Islet precursor cell (in vitro differentiated cells): ENCODE measurements around the gene DNAJC27.
A peak's percentile ranks its signal among the peaks of the same experiment; 100 is the strongest.

Experiments
- DNase-seq: peaks from one replicate; pipeline ENCODE4 v3.0.0-alpha.2; 2018

DNAJC27 gene

DNA sequence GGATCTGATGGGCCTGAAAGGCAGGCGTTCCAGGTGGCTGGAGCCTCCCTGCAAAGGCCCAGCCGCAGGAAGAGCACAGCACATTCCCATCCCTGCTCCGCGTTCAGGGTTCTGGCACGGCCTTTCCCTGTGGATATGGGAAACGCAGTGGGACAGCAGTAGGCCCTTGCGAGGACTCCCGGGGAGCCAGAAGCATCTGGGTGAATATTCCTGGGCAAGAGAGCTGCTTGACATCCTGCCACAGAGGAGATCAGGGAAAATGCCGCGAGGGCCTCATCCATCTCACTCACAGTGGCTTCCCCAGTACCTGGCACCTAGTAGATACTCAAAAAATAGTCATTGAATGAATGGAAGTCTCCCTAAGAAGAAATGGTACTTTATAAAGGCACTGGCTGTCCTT, 48.6 kb downstream of the DNAJC27 start:
- no peak for DNase-seq

DNA sequence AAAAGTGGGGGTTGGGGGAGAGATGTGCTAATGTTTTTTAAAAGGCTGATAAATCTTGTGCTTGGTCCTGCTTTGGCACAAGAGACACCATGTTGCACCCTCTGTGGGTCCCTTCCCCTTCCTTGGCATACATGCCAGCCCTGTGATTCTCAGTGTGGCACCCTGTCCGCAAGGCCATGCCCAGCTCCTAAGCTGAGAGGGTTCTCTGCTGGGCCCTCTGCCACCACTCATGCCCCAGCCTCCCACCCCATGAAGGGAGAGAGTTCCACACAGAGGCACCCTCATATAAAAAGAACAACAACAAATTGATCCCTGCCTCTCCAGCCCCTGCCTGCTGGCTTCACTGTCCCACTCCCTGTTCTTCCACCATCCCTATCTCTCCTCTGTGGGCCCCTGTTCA, 49.2 kb downstream of the DNAJC27 start:
- no peak for DNase-seq

DNA sequence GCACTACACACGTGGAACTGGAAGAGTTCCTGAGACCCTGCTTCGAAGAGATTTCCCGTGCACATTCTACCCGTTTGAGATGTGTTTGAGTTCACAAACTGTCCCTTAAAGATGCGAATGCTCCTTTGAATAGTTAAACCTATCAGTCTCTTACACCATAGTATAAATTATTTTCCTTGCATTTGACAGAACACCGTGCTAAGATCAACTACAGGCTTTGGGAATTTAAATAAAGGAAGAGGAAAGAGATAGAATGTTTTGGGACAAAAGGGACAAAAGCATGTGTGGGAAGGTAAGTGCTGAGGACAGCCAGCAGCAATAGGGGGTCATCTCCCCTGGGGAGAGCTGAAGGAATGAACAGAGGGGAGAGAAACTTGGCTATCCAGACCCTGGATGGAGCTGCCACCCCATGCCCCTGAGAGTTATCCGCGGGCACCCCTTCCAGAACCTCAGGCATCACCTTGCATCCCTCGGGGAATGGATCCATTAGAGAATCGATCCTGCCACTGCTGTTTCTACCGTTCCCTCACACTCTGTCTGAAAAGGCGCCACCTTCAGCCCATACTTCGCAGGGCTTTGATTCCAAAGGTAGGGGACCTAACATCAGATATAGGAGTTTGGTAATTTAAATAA, 50.8 kb downstream of the DNAJC27 start:
- DNase-seq, result no peak

DNA sequence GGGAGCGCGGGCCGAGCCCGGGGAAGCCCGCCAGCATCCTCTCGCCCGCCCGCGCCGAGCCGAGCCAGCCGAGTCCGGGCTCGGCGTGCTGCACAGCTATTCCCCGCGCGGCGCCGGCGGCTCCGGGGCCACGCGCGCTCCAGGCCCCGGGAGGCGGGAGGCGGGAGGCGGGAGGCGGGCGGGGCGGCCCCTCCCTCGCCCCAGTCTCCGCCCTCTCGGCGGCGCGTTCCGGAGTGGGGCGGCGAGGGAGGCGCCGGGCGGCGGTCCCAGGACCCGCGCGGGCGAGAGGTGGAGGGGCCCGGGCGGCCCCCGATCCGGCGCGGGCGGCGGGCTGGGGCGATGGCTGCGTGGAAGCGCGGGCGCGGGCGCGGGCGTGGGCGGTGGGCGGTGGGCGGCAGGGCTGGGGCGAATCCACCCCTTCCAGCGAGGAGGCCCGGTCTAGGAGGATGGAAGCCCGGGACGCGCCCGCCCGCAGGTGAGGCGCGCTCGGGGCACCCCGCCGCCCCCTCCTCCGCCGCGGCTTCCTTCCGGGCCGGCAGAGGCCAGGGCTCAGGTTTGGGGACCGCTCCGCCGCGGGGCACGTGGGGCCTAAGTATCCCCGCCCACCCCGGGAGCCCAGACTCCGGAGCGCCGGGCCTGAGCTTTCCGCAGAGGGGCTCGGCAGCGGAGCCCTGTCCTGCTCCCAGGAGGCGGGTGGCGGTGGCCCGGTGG, 51.5 kb downstream of the DNAJC27 start, which contains the start of gene ADCY3:
TSS of gene ADCY3 (minus strand) at position 140 of the 711 bp plus-strand sequence. CDS start 1,250 bp downstream, outside the sequence.
- DNase-seq, result no peak

DNA sequence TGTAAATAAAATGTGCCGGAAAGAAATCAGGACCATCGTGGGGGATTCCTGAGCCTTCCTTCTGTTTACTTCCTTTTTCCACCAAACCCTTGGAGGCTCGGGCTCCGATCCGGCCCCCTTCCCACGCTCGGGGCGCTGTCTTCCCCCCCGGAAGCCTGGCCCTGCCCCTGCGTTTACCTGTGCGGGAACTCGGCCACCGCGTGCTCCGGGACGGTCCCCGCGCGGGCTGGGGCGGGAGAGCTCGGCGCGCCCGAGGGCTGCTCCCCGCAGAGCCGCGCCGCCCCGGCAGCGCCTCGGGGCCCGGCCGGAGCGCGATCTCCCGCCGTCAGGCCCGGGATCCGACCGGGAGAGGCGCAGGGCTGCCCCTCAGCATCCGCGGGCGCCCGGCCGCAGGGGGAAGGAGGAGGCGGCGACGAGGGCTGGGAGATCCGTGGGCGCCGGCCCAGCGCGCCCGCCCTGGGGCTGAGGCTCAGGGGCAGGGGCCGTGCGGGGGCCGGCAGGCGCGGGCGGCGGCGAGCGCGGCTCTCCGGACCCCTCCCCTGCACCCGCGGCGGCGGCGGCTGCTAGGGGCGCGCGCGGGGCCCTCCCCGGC, 52.2 kb downstream of the DNAJC27 start:
- DNase-seq, result no peak

DNA sequence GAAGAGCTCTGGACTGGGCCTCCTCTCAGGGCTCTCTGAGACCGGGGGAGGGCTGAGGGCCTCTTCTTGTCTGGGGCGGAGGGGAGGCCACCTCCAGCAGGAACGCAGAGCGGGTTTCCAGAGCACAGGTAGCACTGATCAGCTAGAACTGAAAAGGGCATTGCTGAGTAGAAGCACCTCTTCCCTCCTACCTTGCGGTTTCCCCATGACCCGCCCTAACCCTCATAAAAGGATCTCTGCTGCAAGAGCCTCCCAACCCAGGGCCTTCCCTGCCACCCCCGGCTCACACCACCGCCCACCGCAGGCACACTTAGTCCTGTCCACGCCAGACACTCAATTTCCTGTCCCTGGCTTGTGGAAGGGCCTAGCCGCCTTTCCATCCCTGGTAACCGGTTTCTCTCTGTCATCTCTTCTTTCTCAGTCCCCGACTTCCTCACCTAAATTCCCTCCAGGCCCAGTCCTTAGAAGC, 52.7 kb downstream of the DNAJC27 start:
- DNase-seq, result peak; percentile 84

DNA sequence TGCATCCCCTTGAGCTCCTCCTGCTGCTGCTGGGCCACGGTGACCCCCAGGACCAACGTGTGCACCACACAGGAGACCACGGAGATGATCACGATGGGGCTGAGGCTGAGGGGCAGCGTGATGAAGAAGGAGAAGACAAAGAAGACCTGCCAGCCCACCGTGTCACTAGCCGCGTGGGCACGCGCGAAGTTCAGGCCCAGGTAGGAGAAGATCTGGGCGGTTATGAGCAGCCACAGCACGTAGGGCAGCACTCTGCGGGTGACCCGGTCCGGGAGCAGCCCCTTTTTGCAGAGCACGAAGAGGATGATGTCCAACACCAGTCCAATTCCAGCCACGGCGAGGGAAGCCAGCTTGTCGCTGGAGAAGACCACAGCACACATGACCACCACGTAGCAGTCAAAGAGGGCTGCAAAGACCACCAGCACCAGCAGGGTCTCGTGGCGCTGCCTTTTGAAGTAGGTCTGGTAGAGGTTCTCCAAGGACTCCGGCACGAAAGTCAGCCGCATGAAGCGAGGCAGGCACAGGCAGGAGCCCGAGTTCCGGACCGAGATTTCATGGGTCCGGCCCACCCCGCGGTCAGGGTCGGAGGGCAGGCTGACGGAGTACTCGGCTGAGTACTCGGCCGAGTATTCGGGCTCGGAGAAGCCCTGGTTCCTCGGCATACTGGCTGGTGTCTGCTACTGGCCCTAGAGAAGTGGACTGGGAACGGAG, 53.3 kb downstream of the DNAJC27 start:
- no peak for DNase-seq

DNA sequence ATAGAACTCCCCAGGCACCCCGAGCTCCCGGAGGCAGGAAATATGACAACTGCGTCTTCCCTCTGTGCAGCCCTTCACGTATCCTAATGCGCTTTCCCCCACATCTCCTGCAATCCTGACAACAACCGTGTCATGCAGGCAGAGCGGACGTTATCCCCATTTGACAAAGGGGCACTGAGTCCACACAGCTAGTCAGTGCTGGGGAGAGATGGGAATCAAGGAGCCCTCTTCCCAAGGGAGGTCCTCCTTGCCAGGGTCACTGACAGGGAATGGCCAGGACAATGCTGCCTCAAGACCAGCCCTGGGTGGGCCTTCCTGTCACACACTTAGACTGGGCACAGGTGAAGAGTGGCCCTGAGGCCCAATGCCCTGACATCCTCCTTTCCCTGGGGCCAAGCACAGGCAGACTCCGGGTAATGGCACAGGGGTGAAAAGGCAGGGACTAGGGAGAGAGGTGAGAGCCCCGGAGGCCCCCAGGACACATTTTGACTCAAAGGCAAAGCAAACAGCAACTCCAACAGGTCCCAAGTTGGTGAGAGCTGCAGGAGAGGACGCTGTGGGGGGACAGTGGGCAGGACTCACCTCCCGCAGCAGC, 53.9 kb downstream of the DNAJC27 start:
- no peak for DNase-seq

DNA sequence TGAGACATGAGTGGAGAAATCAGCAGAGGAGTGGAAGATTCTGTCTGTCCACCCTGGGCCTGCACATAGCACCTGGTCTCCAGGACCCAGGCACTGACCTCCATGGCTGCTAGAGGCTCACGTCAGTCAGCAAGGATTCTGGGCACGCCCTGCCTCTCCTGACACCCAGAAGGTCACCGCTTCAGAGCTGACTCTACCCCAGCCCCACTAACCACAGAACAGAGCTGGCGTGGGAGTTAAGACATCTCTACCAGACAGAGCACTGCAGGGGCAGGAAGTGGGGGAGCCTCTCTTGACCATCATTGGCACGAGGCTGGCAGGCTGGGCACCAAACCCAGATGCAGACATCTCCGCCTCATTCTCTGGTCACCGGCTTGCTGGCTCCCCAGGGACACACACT, 54.7 kb downstream of the DNAJC27 start:
- no peak for DNase-seq

DNA sequence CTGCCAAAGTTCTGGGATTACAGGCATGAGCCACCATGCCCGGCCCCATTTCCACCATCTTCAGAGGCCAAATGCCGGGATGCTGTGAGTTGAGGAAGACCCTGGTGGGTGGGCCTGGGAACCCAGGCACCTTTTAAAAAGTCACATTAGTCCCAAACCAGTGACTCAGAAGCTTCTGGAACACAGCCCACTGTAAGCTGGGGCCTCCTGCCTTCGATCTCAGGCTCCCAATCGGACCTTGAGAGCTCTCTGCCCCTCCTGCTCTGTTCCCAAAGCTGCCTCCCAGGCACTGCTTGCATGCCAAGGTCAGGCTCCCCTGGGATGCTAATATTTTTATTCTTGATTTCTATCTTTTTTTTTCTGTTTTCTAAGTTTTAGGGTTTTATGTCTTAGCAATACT, 56.0 kb downstream of the DNAJC27 start:
- no peak for DNase-seq

DNA sequence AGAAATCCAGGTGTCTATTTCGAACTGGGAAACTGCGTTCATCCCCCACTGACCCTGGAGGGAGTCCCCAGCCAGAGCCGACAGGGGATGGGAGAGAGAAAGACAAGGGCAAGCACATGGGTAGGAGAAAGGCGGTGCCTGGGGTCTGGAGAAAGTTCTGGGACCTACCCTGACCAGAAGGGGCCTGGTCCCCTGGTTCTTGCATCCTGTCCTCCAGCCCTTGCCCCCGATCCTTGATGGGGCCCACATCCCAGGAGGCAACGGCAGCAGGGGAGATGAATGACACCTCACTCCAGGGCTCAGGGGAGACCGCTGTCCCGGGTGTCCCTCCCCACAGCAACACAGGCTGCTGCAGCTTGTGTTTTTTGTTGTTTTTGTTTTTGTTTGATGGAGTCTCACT, 56.6 kb downstream of the DNAJC27 start:
- DNase-seq, result no peak

DNA sequence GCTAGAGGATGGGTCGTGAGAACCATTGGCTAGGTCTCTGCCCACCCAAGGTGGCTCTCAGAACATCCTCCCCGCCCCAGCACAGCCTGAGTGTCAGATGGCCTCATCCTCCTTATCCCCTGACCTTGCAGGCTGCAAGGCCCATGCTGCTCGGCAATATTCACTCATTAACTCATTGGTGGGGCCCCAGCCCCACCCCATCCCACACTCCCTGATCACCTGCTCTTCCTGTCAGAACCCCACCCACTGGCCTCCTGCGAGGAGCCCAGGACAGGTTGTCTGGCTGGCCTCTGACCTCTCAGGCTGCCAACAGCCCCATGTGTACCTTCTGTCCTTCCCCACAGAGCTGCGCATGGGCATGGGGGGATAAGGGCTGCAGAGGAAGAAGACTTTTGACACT, 57.0 kb downstream of the DNAJC27 start:
- DNase-seq, result no peak

DNA sequence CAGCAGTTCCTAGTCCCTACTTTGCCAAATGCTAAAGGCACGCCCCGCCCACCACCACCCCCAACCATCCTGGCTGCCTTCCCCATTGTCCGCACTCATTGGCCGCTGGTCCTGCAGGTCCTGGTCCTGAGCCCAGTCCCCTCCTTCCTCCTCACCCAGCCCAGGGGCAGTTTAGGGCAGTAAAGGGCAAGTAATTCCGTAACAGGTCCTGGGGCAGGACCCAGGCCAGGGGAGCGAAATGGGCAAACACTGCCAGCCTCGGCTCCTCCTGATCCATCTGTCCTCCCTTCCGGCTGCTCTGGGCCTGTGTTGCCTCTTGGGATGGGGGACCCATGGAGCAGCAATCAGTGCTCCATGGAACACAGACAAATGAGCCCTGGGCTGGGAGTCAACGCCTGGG, 57.8 kb downstream of the DNAJC27 start:
- DNase-seq, result no peak

DNA sequence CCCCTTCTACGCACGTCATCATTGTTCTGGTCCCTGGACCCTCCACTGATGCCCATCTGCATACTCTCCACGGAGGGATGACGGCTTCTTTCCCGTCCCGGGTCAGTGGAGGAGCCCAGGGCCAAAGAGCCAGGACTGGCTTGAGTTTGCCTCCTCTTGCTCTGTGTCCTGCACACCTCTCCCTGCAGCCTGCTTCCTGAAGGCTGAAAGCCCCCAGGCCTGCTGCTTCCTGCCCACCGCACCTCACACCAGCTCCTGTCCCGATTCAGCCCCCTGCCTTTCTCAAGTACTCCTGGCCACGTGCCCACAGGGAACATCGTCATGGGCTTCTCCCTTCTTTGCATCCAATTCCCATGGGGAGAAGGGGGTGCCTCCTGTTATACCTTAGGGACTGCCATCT, 58.8 kb downstream of the DNAJC27 start:
- no peak for DNase-seq

DNA sequence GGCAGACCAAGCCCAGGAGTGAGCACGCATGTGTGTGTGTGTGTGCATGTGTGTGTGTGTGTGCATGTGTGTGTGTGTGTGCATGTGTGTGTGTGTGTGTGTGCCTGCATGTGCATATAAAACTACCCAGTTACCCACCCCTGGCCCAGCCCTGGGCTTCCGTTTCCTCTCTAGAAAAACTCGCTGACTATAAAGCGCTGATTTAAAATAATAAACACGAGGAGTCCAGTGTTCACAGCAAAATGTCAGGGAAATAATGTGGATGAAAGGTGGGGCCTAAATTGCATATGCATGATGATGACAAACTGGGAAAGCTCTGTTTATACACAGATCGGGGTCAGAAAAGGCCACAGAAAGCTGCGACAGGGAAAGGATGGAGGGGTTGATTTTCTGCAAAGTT, 59.2 kb downstream of the DNAJC27 start:
- DNase-seq, result no peak

DNA sequence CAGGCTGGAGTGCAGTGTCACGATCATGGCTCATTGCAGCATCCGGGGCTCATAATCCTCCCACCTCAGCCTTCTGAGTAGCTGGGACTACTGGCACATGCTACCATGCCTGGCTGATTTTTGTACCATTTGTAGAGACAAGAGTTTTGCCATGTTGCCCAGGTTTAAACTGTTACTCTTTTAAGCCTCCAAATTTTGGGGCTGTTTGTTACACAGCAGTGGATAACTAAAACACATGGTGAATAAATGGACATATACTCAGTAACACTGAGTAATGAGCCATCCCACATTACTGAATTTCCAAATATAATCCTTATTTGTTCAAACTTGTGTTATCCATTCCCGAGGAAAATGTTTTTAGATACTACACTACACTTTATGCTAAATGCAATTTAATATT, 61.5 kb downstream of the DNAJC27 start:
- DNase-seq, result no peak

DNA sequence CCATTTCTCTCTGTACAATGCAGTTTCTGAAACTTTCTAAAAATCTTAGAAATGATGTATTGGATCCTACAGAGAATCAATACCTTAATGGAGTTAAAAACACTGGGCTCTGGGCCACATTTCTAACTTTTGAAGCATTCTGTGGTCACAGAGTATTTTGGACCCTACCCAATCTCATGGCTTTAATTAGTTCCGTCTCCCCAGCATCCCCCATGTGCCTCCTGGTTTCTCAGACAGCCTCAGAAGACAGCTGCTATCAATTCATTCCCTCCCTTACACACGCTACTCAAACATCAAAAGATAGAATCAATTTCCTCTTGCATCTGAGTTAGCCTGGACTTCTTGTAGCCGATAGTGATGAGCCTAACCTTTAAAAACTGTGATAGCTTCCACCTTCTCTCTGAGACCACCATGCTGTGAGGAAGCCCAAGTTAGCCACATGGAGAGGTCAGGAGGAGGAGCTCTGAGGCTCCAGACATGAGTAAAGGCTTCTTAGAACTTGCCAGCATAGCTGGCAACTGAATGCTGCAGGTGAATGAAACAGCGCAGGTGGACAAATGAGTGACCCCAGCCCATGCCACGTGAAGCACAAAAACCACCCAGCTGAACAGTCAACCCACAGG, 62.1 kb downstream of the DNAJC27 start:
- no peak for DNase-seq

DNA sequence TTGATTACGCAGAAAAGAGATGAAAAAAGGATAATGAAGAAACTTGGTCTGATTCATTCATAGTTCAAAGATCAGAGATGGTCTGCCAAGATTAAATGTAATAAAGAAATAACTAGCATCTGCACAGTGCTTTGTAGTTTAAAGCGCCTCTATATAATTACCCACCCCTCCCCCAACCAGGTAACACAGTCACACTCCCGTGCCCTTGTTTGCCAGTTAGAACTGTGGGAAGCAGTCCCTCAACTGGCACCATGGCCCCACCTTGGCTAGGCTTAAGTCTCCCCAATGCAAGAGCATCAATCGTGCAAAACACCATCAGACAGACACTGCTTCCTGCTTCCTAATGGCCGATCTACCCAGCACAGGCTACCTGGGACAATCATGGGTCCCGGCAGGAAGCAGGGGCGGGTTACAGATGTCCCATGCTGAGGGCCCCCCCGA, 63.3 kb downstream of the DNAJC27 start:
- no peak for DNase-seq

DNA sequence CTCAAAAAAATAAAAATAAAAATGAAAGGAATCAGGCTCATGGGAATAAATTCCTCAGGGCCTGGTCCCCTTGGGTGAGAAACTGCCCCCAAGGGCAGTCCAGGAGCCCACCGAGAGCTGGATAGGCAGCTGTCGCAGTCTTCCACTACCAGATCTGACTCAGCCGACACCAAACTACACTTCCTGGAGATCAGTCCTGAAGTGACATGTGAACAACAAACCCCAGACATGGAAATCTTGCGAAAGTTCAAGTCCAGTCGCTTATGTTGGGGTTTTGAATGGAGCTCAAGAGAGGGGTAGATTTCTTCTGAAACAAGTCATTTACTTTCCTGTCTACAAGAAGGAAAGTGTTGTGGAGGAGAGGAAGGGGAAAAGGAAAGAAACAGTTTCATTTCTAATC, 64.6 kb downstream of the DNAJC27 start:
- no peak for DNase-seq

DNA sequence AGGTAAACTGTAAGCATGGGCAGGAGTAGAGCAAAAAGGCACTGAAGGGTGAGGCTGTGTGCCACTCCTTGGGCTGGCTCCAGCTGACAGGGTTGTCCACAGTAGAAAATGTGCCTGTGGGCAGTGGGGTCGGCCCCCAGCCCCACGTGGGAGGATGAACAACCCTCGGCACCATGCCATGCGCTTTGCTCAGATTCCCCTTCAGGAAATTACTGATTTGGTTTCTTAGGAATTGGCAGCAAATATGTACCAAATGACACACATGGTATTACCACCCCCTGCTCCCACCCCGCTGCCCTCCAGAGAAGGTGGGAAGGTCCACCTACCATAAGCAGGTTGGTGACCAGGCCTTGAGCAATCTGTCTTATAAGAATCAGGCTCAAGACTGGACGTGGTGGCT, 65.3 kb downstream of the DNAJC27 start:
- DNase-seq, result no peak

DNA sequence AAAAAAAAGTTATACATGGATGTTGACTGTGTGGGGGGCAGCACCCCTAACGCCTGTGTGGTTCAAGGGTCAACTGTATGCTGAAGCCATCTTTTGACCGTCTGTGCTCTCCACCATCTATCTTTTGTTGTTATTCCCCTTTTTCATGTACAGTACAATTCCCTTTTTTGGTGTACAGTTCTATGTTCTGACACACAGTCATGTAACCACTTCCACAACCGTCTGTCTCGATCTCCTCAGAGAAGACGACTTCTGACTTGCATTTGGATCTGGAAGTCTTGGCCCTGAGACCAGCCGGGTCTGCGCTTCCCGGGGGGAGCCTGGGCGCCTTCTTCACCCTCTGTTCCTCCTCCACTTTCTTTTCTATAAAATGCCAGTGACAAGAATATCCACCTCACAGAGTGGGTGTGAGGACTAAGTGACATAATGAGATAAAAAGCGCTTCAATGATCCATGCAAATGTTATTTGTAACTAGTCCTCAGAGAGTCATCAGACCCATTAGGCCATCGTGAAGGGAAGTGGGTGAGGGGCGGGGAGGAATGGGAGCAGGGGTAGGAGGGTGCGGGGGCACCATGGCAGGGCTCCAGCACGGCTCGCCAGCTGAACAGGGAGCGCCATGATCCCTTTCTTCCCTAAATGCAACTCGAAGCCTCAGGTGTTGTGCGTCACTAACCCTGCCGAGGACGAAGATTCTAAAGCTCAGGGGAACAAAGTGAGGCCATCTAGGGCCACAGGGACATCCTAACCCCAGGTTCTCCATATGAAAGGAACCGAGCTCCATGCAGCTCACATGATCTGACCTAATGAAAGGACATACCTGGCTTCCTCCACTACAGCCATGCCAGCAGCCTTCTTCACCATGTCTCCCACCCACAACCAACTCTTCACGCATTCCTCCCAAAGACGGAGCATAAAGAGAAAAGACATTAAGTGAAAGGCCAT, 68.3 kb downstream of the DNAJC27 start:
- DNase-seq, result no peak
